ENCODE results near the gene GLRX. TPM values are rescaled to one million over a fixed set of nuclear protein-coding genes. Genes with fewer than 3 reads are reported as not detected.
A peak's percentile ranks its signal among the peaks of the same experiment; 100 is the strongest.

GLRX gene
- total RNA-seq, 1 donor from 2014 or later: 139 TPM

GRCh38 chr5:95771892-95772291, 50.6 kb downstream of the GLRX start:
- no peak for DNase-seq
- no peaks in the 10 kb centered on the region for H3K9me3 ChIP-seq (replicated peaks)
- intact Hi-C loops (cut with micrococcal nuclease): loop anchor here (10.0 kb wide), 1 partner anchor 107 kb away; no protein-coding TSS in a partner anchor
- no peak overlapping the region for H3K4me3 ChIP-seq
- peaks cover 35% of the 10 kb centered on the region for H3K4me1 ChIP-seq
- H3K27ac ChIP-seq (replicated peaks): peak overlapping the region; percentile 88
- no peaks in the 10 kb centered on the region for H3K27me3 ChIP-seq (ENCODE audit: low read depth)
- peaks cover 25% of the 10 kb centered on the region for H3K36me3 ChIP-seq
- no peak for TF ChIP-seq CTCF (IDR thresholded peaks at IDR 0.05; ENCODE audit: borderline replicate concordance)

GRCh38 chr5:95770830-95771708, 51.5 kb downstream of the GLRX start:
- intact Hi-C loops (cut with micrococcal nuclease): loop anchor here (10.0 kb wide), 1 partner anchor 106 kb away; no protein-coding TSS in a partner anchor

GRCh38 chr5:95768731-95769130, 53.8 kb downstream of the GLRX start:
- Histone ChIP-seq H3K27ac (replicated peaks) (no peak overlapping the region), H3K4me3 (no peak overlapping the region), H3K36me3 (peaks cover 41% of the 10 kb centered on the region), H3K27me3 (ENCODE audit: low read depth) (no peaks in the 10 kb centered on the region), H3K9me3 (replicated peaks) (no peaks in the 10 kb centered on the region), H3K4me1 (peaks cover 27% of the 10 kb centered on the region)
- DNase-seq: no peak
- no peak for TF ChIP-seq CTCF (IDR thresholded peaks at IDR 0.05; ENCODE audit: borderline replicate concordance)
- intact Hi-C loops (cut with micrococcal nuclease): no loop called here

More at GRCh38 chr5:95770830-95771708, 51.5 kb downstream of the GLRX start:
- H3K27me3 ChIP-seq (ENCODE audit: low read depth): no peaks in the 10 kb centered on the region
- TF ChIP-seq CTCF (IDR thresholded peaks at IDR 0.05; ENCODE audit: borderline replicate concordance): no peak
- peaks cover 35% of the 10 kb centered on the region for H3K4me1 ChIP-seq
- H3K27ac ChIP-seq (replicated peaks): peak overlapping the region; percentile 88
- H3K4me3 ChIP-seq: peak overlapping the region; percentile 6
- no peaks in the 10 kb centered on the region for H3K9me3 ChIP-seq (replicated peaks)
- H3K36me3 ChIP-seq: peaks cover 30% of the 10 kb centered on the region
- DNase-seq: peak; percentile 35

GRCh38 chr5:95763941-95764340, 58.6 kb downstream of the GLRX start:
- Histone ChIP-seq H3K27me3 (ENCODE audit: low read depth) (no peaks in the 10 kb centered on the region), H3K36me3 (peaks cover 26% of the 10 kb centered on the region), H3K27ac (replicated peaks) (no peak overlapping the region), H3K4me1 (peaks cover 37% of the 10 kb centered on the region), H3K9me3 (replicated peaks) (no peaks in the 10 kb centered on the region), H3K4me3 (no peak overlapping the region)
- no peak for DNase-seq
- TF ChIP-seq CTCF (IDR thresholded peaks at IDR 0.05; ENCODE audit: borderline replicate concordance): no peak
- intact Hi-C loops (cut with micrococcal nuclease): no loop called here

Other genes starting within 250 kb of the GLRX start
- 0.14 TPM for gene GPR150, start 202.6 kb downstream of the GLRX start, total RNA-seq
- 2.8 TPM for gene RFESD, start 175.9 kb downstream of the GLRX start, total RNA-seq
- not detected for gene SPATA9, start 139.7 kb downstream of the GLRX start, total RNA-seq
- 79.7 TPM for gene RHOBTB3, start 91.4 kb downstream of the GLRX start, total RNA-seq
- gene ELL2, start 139.1 kb upstream of the GLRX start, total RNA-seq: 21.0 TPM